DND-41 (cell line): ENCODE measurements around the gene ITSN2.

Experiments used
- ATAC-seq: fragments of 200-7000 bp; cut with Tn5 transposase; 3 replicates; pipeline ENCODE4 v1.9.1; 2021; ENCODE audit warnings: low read depth; ENCODE audit not compliant: insufficient read depth
- DNase-seq: peaks from one replicate; pipeline ENCODE4 v3.0.0-alpha.2; 2020
- H2AFZ ChIP-seq: 2 replicates; pipeline ENCODE4 v1.6.0; 2012; ENCODE audit warnings: low read depth, low read length
- H3K27ac ChIP-seq: 2 replicates; pipeline ENCODE4 v1.5.1; 2012; ENCODE audit warnings: low read length, inconsistent platforms
- H3K27me3 ChIP-seq: fragments of 200-600 bp; sonication (generic); 2 replicates; pipeline ENCODE4 v1.6.0; 2012; ENCODE audit warnings: low read length, mild to moderate bottlenecking, inconsistent platforms; ENCODE audit not compliant: insufficient read depth, poor library complexity
- H3K36me3 ChIP-seq: 2 replicates; pipeline ENCODE4 v1.5.1; 2012; ENCODE audit warnings: low read length, inconsistent platforms; ENCODE audit not compliant: insufficient read depth
- H3K4me1 ChIP-seq: 2 replicates; pipeline ENCODE4 v1.5.1; 2012; ENCODE audit warnings: mild to moderate bottlenecking, low read length; ENCODE audit not compliant: insufficient read depth
- H3K4me2 ChIP-seq: 2 replicates; pipeline ENCODE4 v1.6.0; 2012; ENCODE audit warnings: mild to moderate bottlenecking, moderate library complexity, low read length, inconsistent platforms; ENCODE audit not compliant: insufficient read depth
- H3K4me3 ChIP-seq, 2 experiments: fragments of 200-600 bp in 1 of 2; shearing (Covaris generic) in 1 of 2; 2 replicates each; pipeline ENCODE4 v1.5.1; 2012 to 2016; ENCODE audit warnings: inconsistent platforms in 2 of 2, low read length in 2 of 2, mild to moderate bottlenecking in 2 of 2, low read depth in 1 of 2, moderate library complexity in 1 of 2
- H3K79me2 ChIP-seq: 2 replicates; pipeline ENCODE4 v1.6.0; 2012; ENCODE audit warnings: low read length, inconsistent platforms; ENCODE audit not compliant: insufficient read depth
- H3K9ac ChIP-seq: 2 replicates; pipeline ENCODE4 v1.6.0; 2012; ENCODE audit warnings: low read depth, mild to moderate bottlenecking, inconsistent platforms, low read length, moderate library complexity
- H3K9me3 ChIP-seq: 2 replicates; pipeline ENCODE4 v1.5.1; 2012; ENCODE audit warnings: low read length, moderate library complexity, mild to moderate bottlenecking, inconsistent platforms; ENCODE audit not compliant: insufficient read depth, severe bottlenecking
- H4K20me1 ChIP-seq: 2 replicates; pipeline ENCODE4 v1.6.0; 2012; ENCODE audit warnings: low read length; ENCODE audit not compliant: insufficient read depth
- CTCF ChIP-seq: IDR thresholded peaks from 2 replicates; pipeline ENCODE4 v1.5.1; 2012; ENCODE audit warnings: borderline replicate concordance, low read length, moderate library complexity, mild to moderate bottlenecking; ENCODE audit not compliant: poor library complexity, severe bottlenecking; ENCODE audit errors: extremely low read depth
- EZH2 ChIP-seq: IDR thresholded peaks from 3 replicates; pipeline ENCODE4 v1.6.1; 2012; ENCODE audit warnings: borderline replicate concordance, low read depth, mild to moderate bottlenecking, moderate library complexity, low read length, inconsistent platforms; ENCODE audit not compliant: severe bottlenecking

ITSN2 gene

GRCh38 chr2:24239553-24239952 is 120.8 kb downstream of the ITSN2 start:
- H2AFZ ChIP-seq, result no peak overlapping the region
- no peaks in the 10 kb centered on the region for H3K27me3 ChIP-seq
- H3K27ac ChIP-seq, result no peak overlapping the region
- H3K4me2 ChIP-seq, result no peak overlapping the region
- no peaks in the 10 kb centered on the region for H3K79me2 ChIP-seq
- no peak overlapping the region for H3K9ac ChIP-seq
- no peaks in the 10 kb centered on the region for H4K20me1 ChIP-seq
- no peak overlapping the region for H3K4me3 ChIP-seq
- ATAC-seq, result no peak
- H3K9me3 ChIP-seq, result no peaks in the 10 kb centered on the region
- no peak for TF ChIP-seq EZH2
- TF ChIP-seq CTCF, result no peak
- H3K4me1 ChIP-seq, result no peaks in the 10 kb centered on the region
- DNase-seq, result no peak
- H3K36me3 ChIP-seq, result peaks cover 15% of the 10 kb centered on the region; the same call in 1 of the 2 replicates

GRCh38 chr2:24238158-24238557 is 122.2 kb downstream of the ITSN2 start:
- Histone ChIP-seq H3K27ac (no peak overlapping the region), H4K20me1 (no peaks in the 10 kb centered on the region), H3K9ac (no peak overlapping the region), H3K79me2 (no peaks in the 10 kb centered on the region), H3K36me3 (peaks cover 11% of the 10 kb centered on the region; the same call in 1 of the 2 replicates), H2AFZ (no peak overlapping the region), H3K4me3 (no peak overlapping the region), H3K27me3 (no peaks in the 10 kb centered on the region), H3K4me2 (no peak overlapping the region), H3K4me1 (no peaks in the 10 kb centered on the region), H3K9me3 (no peaks in the 10 kb centered on the region)
- no peak for DNase-seq
- ATAC-seq, result no peak
- TF ChIP-seq CTCF (no peak), EZH2 (no peak)

- H4K20me1 ChIP-seq, result no peaks in the 10 kb centered on the region
- no peaks in the 10 kb centered on the region for H3K79me2 ChIP-seq
- H3K4me3 ChIP-seq, result no peak overlapping the region
- no peaks in the 10 kb centered on the region for H3K27me3 ChIP-seq
- H2AFZ ChIP-seq, result no peak overlapping the region
- H3K4me2 ChIP-seq, result no peak overlapping the region
- TF ChIP-seq EZH2 (no peak), CTCF (no peak)
- H3K4me1 ChIP-seq, result no peaks in the 10 kb centered on the region
- H3K36me3 ChIP-seq, result peaks cover 11% of the 10 kb centered on the region; the same call in 1 of the 2 replicates
- DNase-seq, result no peak
- H3K27ac ChIP-seq, result no peak overlapping the region
- no peaks in the 10 kb centered on the region for H3K9me3 ChIP-seq
- no peak for ATAC-seq
- no peak overlapping the region for H3K9ac ChIP-seq
These were observed 123.0 kb downstream of the ITSN2 start for GRCh38 chr2:24237313-24237712.

- ATAC-seq, result no peak
These were observed 127.0 kb downstream of the ITSN2 start for GRCh38 chr2:24233321-24233720.

More at GRCh38 chr2:24233321-24233720, 127.0 kb downstream of the ITSN2 start:
- H3K36me3 ChIP-seq, result peaks cover 5% of the 10 kb centered on the region; the same call in 1 of the 2 replicates
- H3K9ac ChIP-seq, result no peak overlapping the region
- no peak overlapping the region for H2AFZ ChIP-seq
- TF ChIP-seq EZH2 (no peak), CTCF (no peak)
- H3K4me1 ChIP-seq, result no peaks in the 10 kb centered on the region
- H3K4me2 ChIP-seq, result no peak overlapping the region
- H3K9me3 ChIP-seq, result no peaks in the 10 kb centered on the region
- H4K20me1 ChIP-seq, result no peaks in the 10 kb centered on the region
- H3K27ac ChIP-seq, result no peak overlapping the region
- H3K4me3 ChIP-seq, result no peak overlapping the region
- H3K79me2 ChIP-seq, result no peaks in the 10 kb centered on the region
- H3K27me3 ChIP-seq, result no peaks in the 10 kb centered on the region
- DNase-seq, result no peak
